HEK293T (cell line): ENCODE results near the gene FAM120B.
A peak's percentile ranks its signal among the peaks of the same experiment; 100 is the strongest.

Source experiments
- CTCF ChIA-PET: fragments of 350-600 bp; formaldehyde crosslinking; extraction: SDS; loops from one replicate; lab custom pipeline; 2021; ENCODE audit warnings: antibody characterized with exemption, inconsistent platforms; lab: Yijun Ruan, JAX
- POLR2A ChIA-PET: fragments of 350-600 bp; formaldehyde crosslinking; extraction: SDS; loops from one replicate; lab custom pipeline; 2020; ENCODE audit warnings: antibody characterized with exemption, inconsistent platforms; lab: Yijun Ruan, JAX
- DNase-seq: peaks from one replicate; pipeline ENCODE4 v3.0.0; 2012; ENCODE audit warnings: mixed read lengths; ENCODE audit errors: extremely low spot score
- ARNT ChIP-seq: fragments of 450-650 bp; IDR thresholded peaks from 2 replicates; pipeline ENCODE4 v1.6.1; 2017; ENCODE audit warnings: mild to moderate bottlenecking
- BHLHE40 ChIP-seq: fragments of 450-650 bp; IDR thresholded peaks from 2 replicates; pipeline ENCODE4 v1.6.1; 2016; ENCODE audit warnings: mild to moderate bottlenecking, moderate library complexity, borderline replicate concordance
- CTBP1 ChIP-seq: fragments of 450-650 bp; IDR thresholded peaks from 2 replicates; pipeline ENCODE4 v1.6.1; 2016; ENCODE audit warnings: borderline replicate concordance
- ELF4 ChIP-seq: fragments of 450-650 bp; IDR thresholded peaks from 2 replicates; pipeline ENCODE4 v1.6.1; 2017; ENCODE audit warnings: antibody characterized with exemption
- FOXA1 ChIP-seq: fragments of 450-650 bp; IDR thresholded peaks from 2 replicates; pipeline ENCODE4 v1.6.1; 2016; ENCODE audit warnings: mild to moderate bottlenecking
- FOXK2 ChIP-seq: fragments of 450-650 bp; IDR thresholded peaks from 2 replicates; pipeline ENCODE4 v1.6.1; 2016; ENCODE audit warnings: mild to moderate bottlenecking
- FOXM1 ChIP-seq: fragments of 450-650 bp; IDR thresholded peaks from 2 replicates; pipeline ENCODE4 v1.6.1; 2017; ENCODE audit warnings: mild to moderate bottlenecking, borderline replicate concordance
- HDGF ChIP-seq: fragments of 450-650 bp; IDR thresholded peaks from 2 replicates; pipeline ENCODE4 v1.6.1; 2017; ENCODE audit warnings: antibody characterized with exemption, borderline replicate concordance
- L3MBTL2 ChIP-seq: fragments of 450-650 bp; conservative IDR thresholded peaks from 2 replicates; pipeline ENCODE4 v1.6.1; 2016; ENCODE audit warnings: mild to moderate bottlenecking
- LEF1 ChIP-seq: fragments of 450-650 bp; IDR thresholded peaks from 2 replicates; pipeline ENCODE4 v1.6.1; 2017; ENCODE audit warnings: mild to moderate bottlenecking, borderline replicate concordance
- NFRKB ChIP-seq: fragments of 450-650 bp; IDR thresholded peaks from 2 replicates; pipeline ENCODE4 v1.6.1; 2016; ENCODE audit warnings: mild to moderate bottlenecking, moderate library complexity
- SP1 ChIP-seq: fragments of 450-650 bp; IDR thresholded peaks from 2 replicates; pipeline ENCODE4 v1.6.1; 2017
- SUZ12 ChIP-seq: fragments of 450-650 bp; IDR thresholded peaks from 2 replicates; pipeline ENCODE4 v1.6.1; 2016; ENCODE audit warnings: mild to moderate bottlenecking
- TARDBP ChIP-seq: fragments of 450-650 bp; IDR thresholded peaks from 2 replicates; pipeline ENCODE4 v1.6.1; 2016
- ZNF384 ChIP-seq: fragments of 450-650 bp; IDR thresholded peaks from 2 replicates; pipeline ENCODE4 v1.6.1; 2016
- TF ChIP-seq, protein P1 (sequence below): fragments of 450-650 bp; IDR thresholded peaks from 2 replicates; pipeline ENCODE4 v1.6.1; 2016

The FAM120B gene

DNA sequence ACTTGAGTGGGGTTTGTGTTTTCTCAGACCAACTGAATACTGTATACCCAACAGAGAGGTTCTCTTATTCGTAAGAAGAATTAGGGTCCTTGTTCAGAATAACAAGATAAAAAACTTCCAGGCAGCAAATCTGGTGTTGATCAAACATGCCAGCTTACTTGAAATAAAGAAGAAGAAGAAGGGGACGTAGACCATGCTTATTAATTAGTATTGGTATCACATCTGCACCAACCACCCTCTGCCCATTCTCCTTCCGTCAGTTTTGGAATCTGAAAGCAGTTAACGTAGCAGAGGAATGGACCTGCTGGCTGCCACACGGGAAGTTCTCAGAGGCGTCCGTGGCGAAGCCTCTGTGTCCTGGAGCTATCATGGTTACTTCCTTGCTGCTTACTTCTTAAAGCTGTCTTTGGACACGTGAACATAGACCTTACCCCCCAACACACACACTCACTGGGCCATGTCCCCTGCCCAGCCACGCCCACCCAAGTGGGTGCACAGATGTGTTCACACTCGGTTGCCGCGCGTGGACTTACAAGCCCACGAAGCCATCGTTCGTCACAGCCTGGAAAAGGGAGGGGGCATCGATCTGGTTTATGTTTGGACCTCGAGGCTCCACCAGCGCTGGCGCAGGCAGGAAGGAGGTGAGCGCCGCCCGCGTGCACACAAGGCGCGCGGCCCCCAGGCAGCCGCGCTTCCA, 11.6 kb upstream of the FAM120B start:
- ChIA-PET POLR2A (interaction anchor here (1.3 to 1.8 kb wide), 2 partner anchors 10 to 12 kb away, joined by 4 to 5 read pairs; partner anchors contain the start of gene FAM120B), CTCF (interaction anchor here (0.6 to 1.0 kb wide), 2 partner anchors 345 to 463 kb away, joined by 3 to 5 read pairs; no protein-coding TSS in a partner anchor)
- TF ChIP-seq L3MBTL2 (peak; percentile 64), BHLHE40 (no peak)
- no peak for DNase-seq

DNA sequence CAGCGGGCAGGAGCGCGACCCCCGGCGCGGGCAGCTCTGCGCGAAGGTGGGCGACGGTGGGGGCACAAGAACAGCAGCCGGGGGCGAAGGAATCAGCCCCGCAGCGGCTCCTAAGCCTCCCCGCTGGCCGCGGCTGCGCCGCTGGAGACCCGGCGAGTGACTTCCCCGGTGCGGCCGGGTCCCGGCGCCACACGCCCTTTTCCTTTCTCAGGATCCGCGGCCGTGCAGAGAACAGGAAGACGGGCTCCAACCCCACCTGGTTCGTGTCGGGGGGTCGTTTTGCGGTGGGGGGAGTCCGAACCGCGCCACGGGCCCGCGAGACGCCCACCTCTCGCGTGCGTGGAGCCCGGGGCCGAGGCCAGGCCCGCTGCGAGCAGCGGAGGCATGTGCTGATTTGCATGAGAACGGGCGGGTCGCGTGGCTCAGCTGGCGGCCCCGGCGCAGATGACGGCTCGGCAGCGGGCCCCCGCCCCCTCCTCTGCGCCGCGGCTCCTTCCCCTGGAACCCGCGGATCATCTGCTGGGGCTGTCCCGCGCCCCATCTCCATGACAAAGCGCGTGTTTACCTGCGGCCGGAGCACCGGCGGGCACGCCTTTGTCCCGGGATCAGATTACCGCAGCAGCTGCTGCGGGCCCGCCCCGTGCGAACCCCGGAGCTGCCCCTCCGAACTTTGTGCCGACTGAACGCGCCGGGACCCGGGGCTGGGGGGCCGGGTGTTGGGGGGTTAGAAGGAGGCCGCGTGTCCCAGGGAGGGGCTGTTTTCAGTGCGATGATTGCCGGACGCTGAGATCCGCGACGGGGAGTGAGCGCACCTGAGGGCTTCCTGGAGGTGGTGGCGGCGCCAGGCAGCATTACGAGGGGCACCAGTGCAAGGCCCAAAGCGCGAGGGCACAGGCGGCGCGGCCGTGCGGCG, 10.8 kb upstream of the FAM120B start:
- TF ChIP-seq FOXM1 (no peak), L3MBTL2 (peak; percentile 86)
- peak; percentile 67 for DNase-seq
- CTCF ChIA-PET: interaction anchor here (0.7 kb wide), 1 partner anchor 16 kb away, joined by 3 read pairs; no protein-coding TSS in a partner anchor
- POLR2A ChIA-PET: interaction anchor here (1.8 kb wide), 1 partner anchor 11 kb away, joined by 4 read pairs; no protein-coding TSS in a partner anchor

DNA sequence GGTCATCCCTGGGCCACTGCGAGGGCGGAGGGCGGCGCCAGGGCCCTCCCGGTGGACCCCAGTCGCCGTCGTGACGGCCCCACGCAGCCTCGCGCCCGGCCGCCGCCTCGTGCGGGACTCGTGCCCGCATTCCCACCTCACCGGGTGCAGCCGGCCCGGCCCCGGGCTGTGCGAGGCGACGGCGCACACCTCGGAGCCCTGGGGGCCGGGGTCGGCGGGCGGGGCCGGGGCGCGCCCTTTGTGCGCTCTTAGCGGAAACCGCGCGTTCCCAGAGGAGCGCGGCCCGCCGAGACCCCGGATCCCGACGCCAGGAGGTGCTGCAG, 10.2 kb upstream of the FAM120B start:
- POLR2A ChIA-PET: no interaction called here
- TF ChIP-seq LEF1 (no peak), FOXM1 (no peak), FOXK2 (no peak), SUZ12 (no peak), ZNF384 (no peak), SP1 (no peak), CTBP1 (no peak), FOXA1 (no peak), ELF4 (no peak), L3MBTL2 (no peak)
- CTCF ChIA-PET: interaction anchor here (0.7 kb wide), 1 partner anchor 16 kb away, joined by 3 read pairs; no protein-coding TSS in a partner anchor
- DNase-seq: no peak

- POLR2A ChIA-PET: no interaction called here
- no peak for DNase-seq
- CTCF ChIA-PET: no interaction called here
- TF ChIP-seq ARNT (no peak), LEF1 (no peak), CTBP1 (no peak), TARDBP (no peak)
Measured at GRCh38 chr6:170296746-170297575, 9.6 kb upstream of the FAM120B start.

GRCh38 chr6:170297576-170298330, 8.8 kb upstream of the FAM120B start:
- CTCF ChIA-PET: no interaction called here

GRCh38 chr6:170298688-170299087, 7.9 kb upstream of the FAM120B start:
- POLR2A ChIA-PET: no interaction called here
- CTCF ChIA-PET: interaction anchor here (0.7 kb wide), 1 partner anchor 1344 kb away, joined by 4 read pairs; no protein-coding TSS in a partner anchor
- no peak for TF ChIP-seq BHLHE40
- no peak for TF ChIP-seq TARDBP
- TF ChIP-seq SUZ12: no peak
- no peak for TF ChIP-seq NFRKB
- no peak for TF ChIP-seq LEF1
- TF ChIP-seq, protein P1, sequence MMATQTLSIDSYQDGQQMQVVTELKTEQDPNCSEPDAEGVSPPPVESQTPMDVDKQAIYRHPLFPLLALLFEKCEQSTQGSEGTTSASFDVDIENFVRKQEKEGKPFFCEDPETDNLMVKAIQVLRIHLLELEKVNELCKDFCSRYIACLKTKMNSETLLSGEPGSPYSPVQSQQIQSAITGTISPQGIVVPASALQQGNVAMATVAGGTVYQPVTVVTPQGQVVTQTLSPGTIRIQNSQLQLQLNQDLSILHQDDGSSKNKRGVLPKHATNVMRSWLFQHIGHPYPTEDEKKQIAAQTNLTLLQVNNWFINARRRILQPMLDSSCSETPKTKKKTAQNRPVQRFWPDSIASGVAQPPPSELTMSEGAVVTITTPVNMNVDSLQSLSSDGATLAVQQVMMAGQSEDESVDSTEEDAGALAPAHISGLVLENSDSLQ: no peak
- TF ChIP-seq FOXK2: no peak
- no peak for TF ChIP-seq SP1
- TF ChIP-seq HDGF: no peak
- TF ChIP-seq L3MBTL2: no peak
- TF ChIP-seq CTBP1: no peak
- TF ChIP-seq ELF4: no peak
- TF ChIP-seq ARNT: no peak
- no peak for TF ChIP-seq FOXM1
- TF ChIP-seq FOXA1: no peak
- TF ChIP-seq ZNF384: no peak
- DNase-seq: no peak

More at GRCh38 chr6:170297576-170298330, 8.8 kb upstream of the FAM120B start:
- no peak for TF ChIP-seq LEF1
- no peak for TF ChIP-seq FOXA1
- TF ChIP-seq SP1: no peak
- no peak for TF ChIP-seq ELF4
- POLR2A ChIA-PET: no interaction called here
- DNase-seq: no peak

DNA sequence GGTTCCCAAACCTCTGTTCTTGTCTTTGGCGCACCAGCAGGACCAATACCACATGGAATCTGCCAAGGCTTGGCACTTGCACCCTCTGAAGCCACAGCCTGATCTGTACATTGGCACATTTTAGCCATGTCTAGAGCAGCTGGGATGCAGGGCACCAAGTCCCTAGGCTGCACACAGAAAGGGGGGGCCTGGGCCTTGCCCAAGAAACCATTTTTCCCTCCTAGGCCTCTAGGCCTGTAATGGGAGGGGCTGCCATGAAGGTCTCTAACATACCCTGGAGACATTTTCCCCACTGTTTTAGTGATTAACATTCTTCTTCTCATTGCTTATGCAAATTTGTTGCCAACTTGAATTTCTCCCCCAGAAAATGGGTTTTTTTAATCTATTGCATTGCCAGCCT, 5.4 kb upstream of the FAM120B start:
- TF ChIP-seq FOXM1: no peak
- TF ChIP-seq NFRKB: no peak
- TF ChIP-seq TARDBP: no peak
- TF ChIP-seq BHLHE40: no peak
- no peak for TF ChIP-seq ARNT
- no peak for TF ChIP-seq LEF1
- TF ChIP-seq HDGF: no peak
- no peak for TF ChIP-seq ZNF384
- no peak for TF ChIP-seq FOXA1
- TF ChIP-seq SUZ12: no peak
- no peak for TF ChIP-seq FOXK2
- CTCF ChIA-PET: no interaction called here
- no peak for DNase-seq
- POLR2A ChIA-PET: no interaction called here
